RCC 7860 (cell line): ENCODE data around the gene HAUS5.

Source experiments
- DNase-seq: peaks from one replicate; pipeline ENCODE4 v3.0.0-alpha.2; 2015; ENCODE audit warnings: low spot score
- FAIRE-seq: peaks from 2 replicates; lab custom pipeline; 2012; peaks lifted over from hg19 to GRCh38; lab: Jason Lieb, UNC

Gene HAUS5

DNA sequence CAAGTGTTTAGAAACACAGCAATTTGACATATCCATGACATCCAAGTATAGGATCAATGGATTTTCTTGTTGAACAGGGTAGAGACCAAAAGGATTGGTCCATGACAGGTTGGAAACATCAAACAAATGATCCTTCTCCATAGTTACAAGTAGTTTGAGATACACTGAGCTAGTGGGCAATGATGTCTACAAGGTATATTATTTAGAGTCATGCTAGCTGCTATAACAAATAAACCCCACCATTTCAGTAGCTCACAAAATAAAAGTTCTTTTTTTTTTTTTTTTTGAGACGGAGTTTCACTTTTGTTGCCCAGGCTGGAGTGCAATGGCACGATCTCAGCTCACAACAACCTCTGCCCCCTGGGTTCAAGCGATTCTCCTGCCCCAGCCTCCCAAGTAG is 4.9 kb upstream of the HAUS5 start:
- no peak for DNase-seq
- FAIRE-seq: no peak

DNA sequence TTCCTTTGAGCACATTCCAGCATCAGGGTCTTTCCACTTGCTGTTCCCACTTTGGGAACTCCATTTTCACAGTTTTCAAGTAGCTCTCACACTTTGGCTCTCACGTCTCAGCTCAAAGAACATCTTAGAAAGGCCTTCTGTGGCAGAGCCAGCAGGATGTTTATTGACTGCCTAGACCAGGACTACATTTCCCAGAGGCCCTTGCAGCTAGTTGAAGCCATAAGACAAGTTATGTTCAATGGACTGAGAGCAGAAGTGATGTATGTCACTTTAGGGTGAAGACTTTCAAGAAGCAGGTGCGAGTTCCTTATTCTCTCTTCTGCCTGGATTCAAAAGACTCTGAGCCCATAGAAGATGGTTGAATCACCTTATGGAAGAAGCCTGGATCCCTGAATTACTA is 4.3 kb upstream of the HAUS5 start:
- no peak for FAIRE-seq
- DNase-seq: no peak

DNA sequence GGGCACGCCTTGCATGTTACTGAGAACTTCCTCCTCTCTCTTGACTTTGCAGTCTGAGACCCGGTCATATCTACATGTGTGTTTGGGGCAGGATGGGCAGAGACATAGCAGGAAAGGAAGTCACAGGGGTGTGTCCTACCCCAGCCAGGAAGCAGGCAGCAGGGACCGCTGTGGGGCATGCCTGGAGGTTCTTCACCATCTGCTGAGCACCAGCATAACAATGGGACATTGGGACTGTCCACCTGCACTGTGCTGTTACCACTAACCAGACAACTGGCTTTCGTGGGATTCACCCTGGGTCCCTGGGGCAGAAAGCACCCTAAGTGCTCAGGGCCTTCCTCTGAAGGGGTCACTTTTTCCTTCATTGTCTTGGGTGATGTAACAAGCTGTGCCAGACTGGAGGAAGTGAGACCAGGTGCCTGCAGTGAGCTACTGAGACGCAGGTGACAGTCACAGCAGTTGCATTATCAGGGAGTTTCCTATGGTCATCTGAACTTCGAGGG is 2.6 kb upstream of the HAUS5 start:
- DNase-seq (no peak), FAIRE-seq (no peak)

DNA sequence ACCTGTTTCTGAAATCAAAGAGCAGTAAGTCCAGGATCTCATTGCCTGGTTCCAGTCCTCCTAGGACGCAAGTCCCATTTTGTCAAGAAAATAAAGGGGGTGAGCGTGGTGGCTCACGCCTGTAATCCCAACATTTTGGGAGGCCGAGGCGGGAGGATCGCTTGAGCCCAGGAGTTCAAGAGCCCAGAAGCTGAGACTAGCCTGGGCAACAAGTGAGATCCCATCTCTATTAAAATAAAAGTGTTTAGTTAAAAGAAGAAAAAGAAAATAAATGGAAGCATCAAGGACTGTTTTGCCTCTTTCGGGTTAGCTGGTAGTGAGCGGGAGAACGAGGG is 344 bp upstream of the HAUS5 start:
- FAIRE-seq (no peak), DNase-seq (no peak)

DNA sequence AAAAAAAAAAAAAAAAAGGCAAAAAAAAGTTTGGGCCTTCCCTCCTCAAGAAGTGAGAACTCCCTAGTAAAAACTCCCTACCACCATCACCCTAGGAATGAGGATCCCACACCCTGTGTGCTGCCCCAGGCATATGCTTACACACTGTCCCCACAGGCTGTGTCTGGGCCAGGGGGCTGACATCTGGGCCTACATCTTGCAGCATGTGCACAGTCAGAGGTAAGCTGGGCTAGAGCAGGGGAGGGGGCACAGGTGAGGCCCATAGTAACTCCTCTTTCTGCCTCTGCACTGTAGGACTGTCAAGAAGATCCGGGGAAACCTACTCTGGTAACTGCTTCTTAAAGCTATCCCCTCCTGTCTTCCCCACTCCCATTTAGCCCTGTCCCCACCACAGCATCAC is 1.0 kb downstream of the HAUS5 start:
- FAIRE-seq (no peak), DNase-seq (no peak)

DNA sequence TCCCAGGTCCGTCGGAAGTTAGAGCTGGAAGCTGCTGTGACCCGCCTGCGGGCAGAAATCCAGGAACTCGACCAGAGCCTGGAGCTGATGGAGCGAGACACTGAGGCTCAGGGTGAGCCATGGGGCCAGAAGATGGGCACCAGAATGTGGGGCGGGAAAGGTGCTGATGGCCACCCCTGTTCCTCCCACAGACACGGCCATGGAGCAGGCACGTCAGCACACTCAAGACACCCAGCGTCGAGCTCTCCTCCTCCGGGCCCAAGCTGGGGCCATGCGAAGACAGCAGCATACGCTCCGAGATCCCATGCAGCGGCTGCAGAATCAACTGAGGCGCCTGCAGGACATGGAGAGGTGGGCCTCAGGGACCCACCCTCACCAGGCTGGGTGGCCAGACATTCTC is 2.5 kb downstream of the HAUS5 start:
- FAIRE-seq (no peak), DNase-seq (no peak)

DNA sequence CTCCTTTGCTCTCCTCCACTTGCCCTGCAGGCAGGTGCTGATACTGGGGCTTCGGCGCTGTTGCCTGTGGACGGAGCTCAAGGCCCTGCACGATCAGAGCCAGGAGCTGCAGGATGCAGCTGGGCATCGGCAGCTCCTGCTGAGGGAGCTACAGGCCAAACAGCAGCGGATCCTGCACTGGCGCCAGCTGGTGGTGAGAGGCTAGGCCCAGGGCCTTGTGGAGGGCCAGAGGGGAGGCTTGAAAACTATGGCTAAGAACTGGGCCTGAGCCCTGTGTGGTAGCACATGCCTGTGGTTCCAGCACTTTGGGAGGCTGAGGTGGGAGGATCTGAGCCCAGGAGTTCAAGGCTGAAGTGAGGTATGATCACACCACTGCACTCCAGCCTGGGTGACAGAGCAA is 6.3 kb downstream of the HAUS5 start:
- no peak for DNase-seq
- FAIRE-seq: no peak

DNA sequence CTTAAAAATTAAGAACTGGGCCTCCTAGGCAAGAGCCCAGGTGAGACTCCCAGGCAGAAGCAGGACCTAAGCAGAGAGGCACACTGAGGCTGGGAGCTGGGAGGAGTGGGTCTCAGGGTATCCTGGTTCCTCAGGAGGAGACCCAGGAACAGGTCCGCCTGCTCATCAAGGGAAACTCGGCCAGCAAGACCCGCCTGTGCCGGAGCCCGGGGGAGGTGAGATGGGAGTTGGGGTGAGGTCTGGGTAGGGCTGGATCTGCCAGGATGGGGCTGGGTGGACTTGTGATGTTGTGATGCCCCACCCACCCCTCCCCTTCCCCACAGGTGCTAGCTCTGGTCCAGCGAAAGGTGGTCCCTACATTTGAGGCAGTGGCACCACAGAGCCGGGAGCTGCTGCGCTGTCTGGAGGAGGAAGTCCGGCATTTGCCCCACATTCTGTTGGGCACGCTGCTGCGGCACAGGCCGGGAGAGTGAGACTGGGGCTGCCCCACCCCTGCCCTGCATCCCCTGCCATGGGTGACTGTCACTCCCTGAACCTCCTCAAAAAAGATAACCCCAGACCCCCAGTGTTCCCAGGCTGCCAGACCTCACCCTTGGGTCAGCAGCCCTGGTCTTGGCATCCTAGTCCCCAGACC is 6.9 kb downstream of the HAUS5 start:
- FAIRE-seq: no peak

DNA sequence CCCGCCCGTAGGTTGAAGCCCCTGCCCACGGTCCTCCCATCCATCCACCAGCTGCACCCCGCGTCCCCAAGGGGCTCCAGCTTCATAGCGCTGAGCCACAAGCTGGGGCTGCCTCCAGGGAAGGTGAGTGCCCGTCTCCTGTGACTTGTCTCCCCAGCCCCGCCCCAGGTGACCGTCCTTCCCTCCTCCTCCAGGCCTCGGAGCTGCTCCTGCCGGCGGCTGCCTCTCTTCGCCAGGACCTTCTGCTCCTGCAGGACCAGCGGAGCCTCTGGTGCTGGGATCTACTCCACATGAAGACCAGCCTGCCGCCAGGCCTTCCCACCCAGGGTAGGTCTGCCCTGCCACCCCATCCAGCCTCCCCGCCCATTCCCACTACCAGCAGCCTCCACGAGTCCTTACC is 7.5 kb downstream of the HAUS5 start:
- DNase-seq (no peak), FAIRE-seq (no peak)

More for the DNA sequence above, 6.9 kb downstream of the HAUS5 start:
- DNase-seq: no peak

DNA sequence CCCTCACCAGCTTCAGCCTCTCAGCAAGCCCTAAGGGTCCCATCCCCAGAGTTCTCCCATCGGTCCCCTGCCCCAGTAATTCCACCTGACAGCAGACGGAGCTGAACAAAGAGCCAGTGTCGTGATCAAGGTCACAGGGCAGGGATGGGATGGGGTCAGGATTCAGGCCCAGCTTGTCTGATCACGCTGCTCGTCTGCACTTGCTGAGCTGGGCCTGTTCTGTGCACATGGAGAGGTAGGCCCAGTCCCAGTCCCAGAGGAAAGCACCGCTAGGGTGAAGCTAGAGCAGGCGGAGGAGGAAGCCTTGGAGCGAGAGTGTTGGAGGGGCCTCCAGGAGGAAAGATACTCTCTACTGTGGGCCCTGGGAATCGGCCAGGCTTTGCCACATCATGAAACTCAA is 9.2 kb downstream of the HAUS5 start:
- FAIRE-seq: no peak

DNA sequence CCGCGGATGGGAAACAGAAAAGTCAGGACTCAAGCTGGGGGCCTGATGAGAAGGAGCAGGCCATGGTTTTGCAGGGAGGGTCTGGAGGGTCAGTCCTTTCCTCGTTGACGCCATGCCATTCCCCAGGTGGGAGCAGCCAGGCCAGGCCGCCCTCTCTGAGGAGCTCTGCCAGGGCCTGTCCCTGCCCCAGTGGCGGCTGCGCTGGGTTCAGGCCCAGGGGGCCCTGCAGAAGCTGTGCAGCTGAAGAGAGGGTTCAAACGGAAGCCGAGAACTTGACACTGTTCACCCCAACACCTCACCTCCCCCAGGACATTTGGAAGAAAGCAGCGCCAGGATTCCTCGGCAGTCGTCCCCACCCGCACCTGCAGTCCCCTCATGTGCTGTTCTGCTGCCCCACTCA is 10.2 kb downstream of the HAUS5 start:
- FAIRE-seq (no peak), DNase-seq (no peak)

More for the DNA sequence above, 9.2 kb downstream of the HAUS5 start:
- no peak for DNase-seq

DNA sequence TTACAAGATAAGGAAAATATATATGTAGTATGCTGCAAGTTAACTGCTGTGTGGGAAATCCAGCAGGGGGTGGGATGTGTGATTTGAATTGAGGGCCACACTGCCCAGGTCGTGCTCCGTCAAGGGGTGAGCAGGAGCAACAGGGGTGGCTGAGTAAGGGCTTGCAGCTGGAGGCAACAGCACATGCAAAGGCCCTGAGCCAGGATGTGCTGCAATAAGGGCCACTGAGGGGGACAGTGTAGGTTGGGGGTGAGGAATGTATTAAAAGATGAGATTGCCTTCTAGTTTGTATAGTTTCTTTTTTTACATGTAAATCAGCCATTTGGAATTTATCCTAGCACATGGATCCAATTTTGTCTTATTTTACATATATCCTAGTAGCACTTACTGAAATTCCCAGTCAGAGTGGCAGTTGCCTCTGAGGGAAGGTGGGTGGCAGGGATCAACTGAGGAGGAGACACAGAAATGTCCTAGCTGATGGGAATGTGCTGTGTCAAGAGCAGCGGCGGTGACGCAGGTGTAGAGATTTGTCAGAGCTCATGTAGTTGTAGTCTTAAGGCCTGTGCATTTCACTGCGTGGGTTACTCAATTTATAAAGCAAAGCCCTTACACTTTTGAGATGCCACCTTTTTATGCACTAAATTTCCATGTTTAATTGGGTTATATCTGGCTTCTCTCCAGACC is 10.9 kb downstream of the HAUS5 start:
- FAIRE-seq (no peak), DNase-seq (no peak)

DNA sequence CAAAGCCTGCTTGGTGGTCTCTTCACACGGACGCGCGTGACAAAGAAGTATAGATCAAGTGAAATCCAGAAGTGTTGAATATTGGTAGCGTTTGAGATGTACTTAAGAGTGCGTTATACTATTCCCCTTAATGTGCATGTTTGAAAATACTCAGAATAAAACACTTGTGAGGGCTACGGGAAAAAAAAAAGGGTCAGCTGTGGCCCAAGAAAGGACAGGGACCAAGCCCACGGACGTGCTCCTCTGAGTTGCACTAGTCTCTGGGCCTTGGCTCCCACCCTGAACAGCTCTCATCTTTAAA is 15.7 kb downstream of the HAUS5 start:
- no peak for FAIRE-seq
- no peak for DNase-seq

DNA sequence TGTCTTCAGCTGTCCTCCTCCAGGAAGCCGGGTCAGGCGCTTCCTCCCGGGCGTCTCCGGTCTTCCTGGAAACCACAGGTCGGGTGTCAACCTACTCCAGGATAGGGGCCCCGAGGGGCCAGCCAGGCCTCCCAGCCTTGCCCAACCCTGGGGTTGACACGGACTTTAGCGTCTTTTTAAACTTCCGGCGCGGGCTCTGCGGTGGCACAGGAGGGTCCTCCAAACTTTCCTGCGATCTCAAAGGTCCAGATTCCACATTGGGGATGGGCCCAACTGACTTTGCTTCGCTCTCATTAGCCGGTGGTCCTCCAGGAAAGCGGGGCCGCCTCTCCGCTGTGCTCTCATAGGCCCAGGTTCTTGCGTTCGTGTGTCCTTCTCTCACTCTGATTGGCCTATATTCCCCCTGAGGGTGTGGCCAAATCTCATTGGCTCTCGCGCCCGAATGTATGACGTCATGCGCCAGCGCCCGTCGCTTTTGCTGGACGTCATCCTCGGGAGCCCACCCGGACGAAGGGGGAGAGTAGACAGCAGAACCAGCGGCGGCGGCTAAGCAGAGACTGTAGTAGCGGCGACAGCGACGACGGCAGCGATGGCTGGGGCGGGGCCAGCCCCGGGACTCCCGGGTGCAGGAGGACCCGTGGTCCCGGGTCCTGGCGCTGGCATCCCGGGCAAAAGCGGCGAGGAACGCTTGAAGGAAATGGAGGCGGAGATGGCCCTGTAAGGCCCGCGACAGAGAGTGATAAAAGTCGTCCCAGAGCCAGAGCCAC is 16.2 kb downstream of the HAUS5 start, which contains the start of gene RBM42:
Gene RBM42, plus strand, starts transcription at position 472 of the 767 bp plus-strand sequence. Its CDS starts 118 bp downstream, at position 590.
- DNase-seq: peak; percentile 96
- peak; percentile 92 for FAIRE-seq

DNA sequence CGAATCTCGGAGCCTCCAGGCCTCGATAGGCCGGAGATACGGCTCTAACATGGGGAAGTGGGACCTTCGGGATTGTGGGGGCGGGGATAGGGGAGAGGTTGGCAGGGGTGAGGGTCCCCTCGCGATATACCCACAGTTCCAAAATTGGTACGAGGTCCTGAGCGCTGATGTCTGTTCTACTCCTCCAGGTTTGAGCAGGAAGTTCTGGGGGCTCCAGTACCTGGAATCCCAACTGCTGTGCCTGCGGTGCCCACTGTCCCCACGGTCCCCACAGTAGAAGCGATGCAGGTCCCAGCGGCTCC is 16.7 kb downstream of the HAUS5 start:
- no peak for DNase-seq
- no peak for FAIRE-seq

DNA sequence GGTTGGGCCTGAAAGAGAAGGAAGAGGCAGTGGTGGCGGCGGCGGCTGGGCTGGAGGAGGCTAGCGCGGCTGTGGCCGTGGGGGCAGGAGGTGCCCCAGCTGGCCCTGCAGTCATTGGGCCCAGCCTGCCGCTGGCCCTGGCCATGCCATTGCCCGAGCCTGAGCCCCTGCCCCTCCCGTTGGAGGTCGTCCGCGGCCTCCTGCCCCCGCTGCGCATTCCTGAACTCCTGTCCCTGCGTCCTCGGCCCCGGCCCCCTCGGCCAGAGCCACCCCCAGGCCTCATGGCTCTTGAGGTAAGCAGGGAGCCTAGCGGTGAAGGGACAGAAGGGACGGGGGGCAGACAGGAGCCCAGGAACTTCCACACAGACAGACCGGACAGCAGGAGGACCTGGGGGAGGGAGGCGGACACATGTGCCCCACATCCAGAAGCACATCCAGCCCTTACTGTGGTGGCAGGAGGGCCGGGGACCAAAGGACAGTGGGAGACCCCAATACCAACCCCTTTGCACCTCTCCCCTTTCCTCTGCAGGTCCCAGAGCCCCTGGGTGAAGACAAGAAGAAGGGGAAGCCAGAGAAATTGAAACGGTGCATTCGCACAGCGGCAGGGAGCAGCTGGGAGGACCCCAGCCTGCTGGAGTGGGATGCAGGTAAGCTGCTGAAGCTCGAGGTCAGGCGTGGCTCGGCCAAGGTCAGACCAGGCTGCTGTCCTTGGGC is 21.3 kb downstream of the HAUS5 start:
- no peak for DNase-seq
- no peak for FAIRE-seq

DNA sequence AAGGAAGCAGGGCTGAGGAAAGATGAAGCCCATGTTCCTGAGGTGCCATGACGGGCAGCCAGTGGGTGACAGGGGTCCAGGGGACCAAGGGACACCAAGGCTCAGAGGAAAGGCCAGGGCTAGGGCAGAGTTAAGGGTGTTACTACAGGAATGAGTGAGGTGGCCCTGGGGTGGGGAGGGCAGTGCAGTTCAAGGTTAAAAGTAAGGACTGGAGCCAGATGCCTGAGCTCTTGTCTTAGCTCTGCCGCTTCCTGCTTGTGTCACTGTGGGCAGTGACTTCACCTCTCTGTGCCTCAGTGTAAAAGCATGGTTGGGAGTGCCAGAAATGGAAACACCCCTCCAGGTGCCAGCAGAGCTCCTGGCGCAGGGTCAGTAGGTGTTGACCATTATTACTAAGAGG is 24.1 kb downstream of the HAUS5 start:
- DNase-seq (no peak), FAIRE-seq (no peak)

DNA sequence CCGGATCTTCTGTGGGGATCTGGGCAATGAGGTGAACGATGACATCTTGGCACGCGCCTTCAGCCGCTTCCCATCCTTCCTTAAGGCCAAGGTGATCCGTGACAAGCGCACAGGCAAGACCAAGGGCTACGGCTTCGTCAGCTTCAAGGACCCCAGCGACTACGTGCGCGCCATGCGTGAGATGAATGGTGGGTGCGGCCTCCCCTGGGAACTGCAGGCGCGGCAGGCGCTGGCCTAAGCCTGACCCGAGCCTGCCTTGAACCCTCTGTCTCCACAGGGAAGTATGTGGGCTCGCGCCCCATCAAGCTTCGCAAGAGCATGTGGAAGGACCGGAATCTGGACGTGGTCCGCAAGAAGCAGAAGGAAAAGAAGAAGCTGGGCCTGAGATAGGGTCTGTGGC is 24.6 kb downstream of the HAUS5 start:
- no peak for FAIRE-seq
- DNase-seq: no peak

DNA sequence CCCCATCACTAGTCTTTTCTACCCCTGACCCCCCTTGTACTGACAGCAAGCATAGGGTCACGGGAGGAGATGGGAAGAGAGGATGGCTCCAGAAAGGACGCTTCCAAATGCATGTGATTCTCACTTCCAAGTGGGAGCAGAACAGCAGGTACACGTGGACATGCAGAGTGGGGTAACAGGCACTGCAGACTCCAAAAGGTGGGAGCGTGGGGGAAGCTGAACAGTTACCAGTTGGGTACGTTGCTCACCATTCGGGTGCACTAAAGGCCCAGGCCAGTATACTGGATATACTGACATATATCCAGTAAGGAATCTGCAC is 26.7 kb downstream of the HAUS5 start:
- no peak for DNase-seq
- no peak for FAIRE-seq

DNA sequence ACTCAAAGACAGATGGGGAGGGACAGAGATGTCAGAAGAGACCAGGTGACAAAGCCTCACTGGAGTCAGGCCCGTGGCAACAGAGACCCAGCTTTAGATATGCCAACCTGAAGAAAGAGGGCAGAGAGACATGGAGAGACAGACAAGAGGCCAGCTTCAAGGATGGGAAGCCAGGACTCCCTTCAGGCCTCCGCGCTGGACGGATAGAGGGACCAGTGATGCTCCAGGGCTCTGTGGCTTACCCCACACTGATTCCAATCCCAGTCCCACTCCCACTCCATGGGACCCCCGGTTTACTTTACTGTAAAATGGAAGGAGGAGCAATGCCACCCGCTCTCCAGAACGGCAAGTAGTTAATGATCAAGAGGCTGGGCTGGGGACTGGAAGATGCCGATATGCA is 27.3 kb downstream of the HAUS5 start:
- FAIRE-seq (no peak), DNase-seq (no peak)

DNA sequence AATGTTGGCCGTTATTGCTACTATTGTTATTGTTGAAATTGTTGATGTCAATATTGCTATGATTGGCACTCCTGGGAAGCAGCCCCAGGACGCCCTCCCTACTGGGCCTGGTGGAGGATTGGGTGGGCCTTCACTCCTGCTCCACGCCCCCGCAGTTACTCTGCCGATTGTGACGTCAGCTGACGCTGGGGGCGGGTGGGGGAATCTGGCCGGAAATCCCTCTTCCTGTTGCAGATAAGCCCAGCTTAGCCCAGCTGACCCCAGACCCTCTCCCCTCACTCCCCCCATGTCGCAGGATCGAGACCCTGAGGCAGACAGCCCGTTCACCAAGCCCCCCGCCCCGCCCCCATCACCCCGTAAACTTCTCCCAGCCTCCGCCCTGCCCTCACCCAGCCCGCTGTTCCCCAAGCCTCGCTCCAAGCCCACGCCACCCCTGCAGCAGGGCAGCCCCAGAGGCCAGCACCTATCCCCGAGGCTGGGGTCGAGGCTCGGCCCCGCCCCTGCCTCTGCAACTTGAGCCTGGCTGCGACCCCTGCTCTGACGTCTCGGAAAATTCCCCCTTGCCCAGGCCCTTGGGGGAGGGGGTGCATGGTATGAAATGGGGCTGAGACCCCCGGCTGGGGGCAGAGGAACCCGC is 29.1 kb downstream of the HAUS5 start, which contains the start of gene ETV2:
Gene ETV2, plus strand, starts transcription at position 231 of the 637 bp plus-strand sequence. CDS start 716 bp downstream, outside the sequence.
- DNase-seq (no peak), FAIRE-seq (no peak)
